ENCODE measurements around the gene NLRC3. TPM values are rescaled to one million over a fixed set of nuclear protein-coding genes. Genes with fewer than 3 reads are reported as not detected.
"Not testable (repeated sequence)": the region's sequence is repeated elsewhere in the genome, so short reads cannot be mapped to it uniquely, and the experiment has no call there.

NLRC3 gene
- total RNA-seq, 2 donors from 2014 or later: 2.5 to 3.7 TPM

DNA sequence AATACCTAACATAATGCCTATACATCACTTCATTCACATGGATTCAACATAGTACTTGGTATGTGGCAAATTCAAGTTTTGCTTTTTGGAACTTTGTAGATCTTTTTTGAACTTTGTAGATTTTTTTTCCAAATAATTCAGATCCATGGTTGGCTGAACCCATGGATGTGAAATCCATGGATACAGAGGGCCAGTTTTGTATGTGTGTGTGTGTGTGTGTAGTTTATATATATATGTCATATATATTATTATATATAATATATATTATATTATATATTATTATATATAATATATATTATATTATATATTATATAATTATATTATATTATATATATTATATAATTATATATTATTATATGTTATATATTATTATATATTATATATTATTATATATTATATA, 48.0 kb downstream of the NLRC3 start:
- H3K36me3 ChIP-seq: peaks cover 17% of the 10 kb centered on the region

DNA sequence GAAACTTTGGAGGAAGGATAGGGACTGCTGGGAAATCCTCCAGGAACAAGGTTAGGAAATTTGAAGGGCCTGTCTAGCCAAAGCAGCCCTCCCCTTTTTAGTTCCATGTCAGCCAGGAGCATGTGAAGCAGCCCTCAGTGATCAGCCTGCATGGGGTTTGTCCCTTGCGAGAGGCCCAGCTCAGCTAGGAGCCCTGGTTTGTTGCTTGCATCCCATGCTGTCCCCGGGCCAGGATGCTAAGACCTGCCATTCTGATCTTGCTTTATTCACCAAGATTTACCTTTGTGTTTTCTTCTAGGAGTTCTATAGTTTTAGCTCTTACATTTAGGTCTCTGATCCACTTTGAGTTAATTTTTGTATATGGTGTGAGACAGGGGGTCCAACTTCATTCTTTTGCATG, 48.8 kb downstream of the NLRC3 start:
- Histone ChIP-seq H3K27ac (no peak overlapping the region), H3K4me3 (no peak overlapping the region), H3K36me3 (peaks cover 23% of the 10 kb centered on the region), H3K27me3 (replicated peaks; ENCODE audit: insufficient read depth) (no peaks in the 10 kb centered on the region), H3K4me1 (ENCODE audit: control insufficient read depth in 1 of 2, low read depth in 2 of 2) (no peaks in the 10 kb centered on the region), H3K9me3 (no peaks in the 10 kb centered on the region)
- DNase-seq (ENCODE audit: low spot score) (no peak), ATAC-seq (ENCODE audit: insufficient number of reproducible peaks, low FRiP score, low read depth) (no peak)
- no peak for TF ChIP-seq CTCF (IDR thresholded peaks at IDR 0.05)

More for the DNA sequence above, 48.0 kb downstream of the NLRC3 start:
- Histone ChIP-seq H3K27ac (no peak overlapping the region), H3K4me3 (no peak overlapping the region), H3K9me3 (no peaks in the 10 kb centered on the region), H3K27me3 (replicated peaks; ENCODE audit: insufficient read depth) (no peaks in the 10 kb centered on the region), H3K4me1 (ENCODE audit: control insufficient read depth in 1 of 2, low read depth in 2 of 2) (no peaks in the 10 kb centered on the region)
- TF ChIP-seq CTCF (IDR thresholded peaks at IDR 0.05): no peak
- ATAC-seq (ENCODE audit: insufficient number of reproducible peaks, low FRiP score, low read depth): no peak
- DNase-seq (ENCODE audit: low spot score): no peak

DNA sequence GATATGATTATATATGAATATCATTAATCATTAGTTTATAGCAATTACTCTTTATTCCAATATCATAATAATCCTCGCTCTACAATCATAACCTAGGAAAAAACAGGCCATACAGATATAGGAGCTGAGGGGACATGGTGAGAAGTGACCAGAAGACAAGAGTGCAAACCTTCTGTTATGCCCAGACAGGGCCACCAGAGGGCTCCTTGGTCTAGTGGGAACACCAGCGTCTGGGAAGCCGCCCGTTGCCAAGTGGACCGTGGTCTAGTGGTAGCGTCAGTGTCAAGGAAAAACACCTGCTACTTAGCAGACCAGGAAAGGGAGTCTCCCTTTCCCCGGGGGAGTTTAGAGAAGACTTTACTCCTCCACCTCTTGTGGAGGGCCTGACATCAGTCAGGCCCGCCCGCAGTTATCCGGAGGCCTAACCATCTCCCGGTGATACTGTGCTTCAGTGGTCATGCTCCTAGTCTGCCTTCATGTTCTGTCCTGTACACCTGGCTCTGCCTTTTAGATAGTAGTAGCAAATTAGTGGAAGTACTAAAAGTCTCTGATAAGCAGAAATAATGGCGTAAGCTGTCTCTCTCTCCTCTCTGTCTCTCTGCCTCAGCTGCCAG, 49.9 kb downstream of the NLRC3 start:
- not testable (repeated sequence) for H3K4me3 ChIP-seq; ATAC-seq (ENCODE audit: insufficient number of reproducible peaks, low FRiP score, low read depth); H3K4me1 ChIP-seq (ENCODE audit: control insufficient read depth in 1 of 2, low read depth in 2 of 2); H3K27ac ChIP-seq; H3K27me3 ChIP-seq (replicated peaks; ENCODE audit: insufficient read depth); H3K9me3 ChIP-seq
- peaks cover 21% of the 10 kb centered on the region for H3K36me3 ChIP-seq
- DNase-seq (ENCODE audit: low spot score): peak; percentile 54
- peak; percentile 75 for TF ChIP-seq CTCF (IDR thresholded peaks at IDR 0.05)

DNA sequence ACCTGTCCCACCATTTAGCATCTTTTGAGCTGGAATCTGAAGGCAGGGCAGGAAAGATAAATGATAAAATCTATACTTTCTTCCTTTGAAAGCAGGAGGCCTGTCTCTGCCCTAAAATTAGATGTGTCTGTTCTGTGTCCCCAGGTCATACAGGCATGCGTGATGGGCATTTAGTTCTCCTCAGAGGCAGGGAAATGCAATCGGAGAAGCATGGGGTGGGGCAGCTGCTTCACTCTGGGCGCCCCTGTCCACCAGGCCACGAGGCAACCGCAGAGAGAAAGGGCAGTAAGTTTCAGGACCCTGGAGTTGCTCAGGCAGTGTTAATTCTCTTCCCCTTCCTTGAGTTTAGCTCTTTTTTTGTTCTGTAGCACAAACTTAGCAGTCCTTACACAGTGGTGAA, 51.3 kb downstream of the NLRC3 start:
- DNase-seq (ENCODE audit: low spot score) (no peak), ATAC-seq (ENCODE audit: insufficient number of reproducible peaks, low FRiP score, low read depth) (no peak)
- no peaks in the 10 kb centered on the region for H3K27me3 ChIP-seq (replicated peaks; ENCODE audit: insufficient read depth)
- no peak for TF ChIP-seq CTCF (IDR thresholded peaks at IDR 0.05)
- H3K4me1 ChIP-seq (ENCODE audit: control insufficient read depth in 1 of 2, low read depth in 2 of 2): peaks cover 0 to 1% of the 10 kb centered on the region in 2 donors
- no peak overlapping the region for H3K27ac ChIP-seq
- H3K4me3 ChIP-seq: no peak overlapping the region
- H3K9me3 ChIP-seq: no peaks in the 10 kb centered on the region
- H3K36me3 ChIP-seq: peaks cover 21% of the 10 kb centered on the region

DNA sequence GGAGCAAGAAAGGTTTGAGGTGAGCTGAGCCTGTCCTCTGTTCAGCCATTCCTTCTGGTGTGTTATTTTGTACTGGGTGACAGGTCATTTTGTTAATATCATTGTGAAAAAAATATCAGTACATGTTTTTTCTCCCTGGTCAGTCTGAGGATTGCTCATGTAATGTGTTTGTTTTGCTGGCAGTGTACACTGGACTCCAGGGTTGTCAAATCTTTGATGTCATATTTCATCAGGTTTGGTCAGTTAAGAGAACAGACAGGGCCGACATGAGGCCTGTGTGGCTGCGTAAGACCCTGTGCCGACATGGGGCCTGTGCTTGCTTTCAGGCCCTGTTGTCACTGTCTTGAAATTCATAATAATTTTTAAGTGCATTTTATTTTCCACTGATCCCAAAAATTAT, 53.9 kb downstream of the NLRC3 start:
- H3K27me3 ChIP-seq (replicated peaks; ENCODE audit: insufficient read depth): no peaks in the 10 kb centered on the region
- no peak for TF ChIP-seq CTCF (IDR thresholded peaks at IDR 0.05)
- H3K9me3 ChIP-seq: no peaks in the 10 kb centered on the region
- peaks cover 21% of the 10 kb centered on the region for H3K36me3 ChIP-seq
- H3K27ac ChIP-seq: no peak overlapping the region
- H3K4me3 ChIP-seq: no peak overlapping the region
- DNase-seq (ENCODE audit: low spot score) (no peak), ATAC-seq (ENCODE audit: insufficient number of reproducible peaks, low FRiP score, low read depth) (no peak)
- peaks cover 0 to 8% of the 10 kb centered on the region in 2 donors for H3K4me1 ChIP-seq (ENCODE audit: control insufficient read depth in 1 of 2, low read depth in 2 of 2)
